GM18951 (cell line): Measurements from ENCODE around the gene SCGB1C2.

Source experiments
- POLR2A ChIP-seq: IDR thresholded peaks from 4 replicates; pipeline ENCODE4 v1.6.1; 2011; ENCODE audit warnings: mild to moderate bottlenecking; ENCODE audit not compliant: insufficient read length, insufficient read depth; ENCODE audit errors: extremely low read depth
- in situ Hi-C: fragments of 300-500 bp; cut with MboI; formaldehyde crosslinking; loops from one replicate; pipeline ENCODE4 v1.12.0; 2022; ENCODE audit warnings: low sequenced_read_pairs, mixed read lengths, inconsistent platforms; ENCODE audit not compliant: unreplicated experiment

SCGB1C2 gene

DNA sequence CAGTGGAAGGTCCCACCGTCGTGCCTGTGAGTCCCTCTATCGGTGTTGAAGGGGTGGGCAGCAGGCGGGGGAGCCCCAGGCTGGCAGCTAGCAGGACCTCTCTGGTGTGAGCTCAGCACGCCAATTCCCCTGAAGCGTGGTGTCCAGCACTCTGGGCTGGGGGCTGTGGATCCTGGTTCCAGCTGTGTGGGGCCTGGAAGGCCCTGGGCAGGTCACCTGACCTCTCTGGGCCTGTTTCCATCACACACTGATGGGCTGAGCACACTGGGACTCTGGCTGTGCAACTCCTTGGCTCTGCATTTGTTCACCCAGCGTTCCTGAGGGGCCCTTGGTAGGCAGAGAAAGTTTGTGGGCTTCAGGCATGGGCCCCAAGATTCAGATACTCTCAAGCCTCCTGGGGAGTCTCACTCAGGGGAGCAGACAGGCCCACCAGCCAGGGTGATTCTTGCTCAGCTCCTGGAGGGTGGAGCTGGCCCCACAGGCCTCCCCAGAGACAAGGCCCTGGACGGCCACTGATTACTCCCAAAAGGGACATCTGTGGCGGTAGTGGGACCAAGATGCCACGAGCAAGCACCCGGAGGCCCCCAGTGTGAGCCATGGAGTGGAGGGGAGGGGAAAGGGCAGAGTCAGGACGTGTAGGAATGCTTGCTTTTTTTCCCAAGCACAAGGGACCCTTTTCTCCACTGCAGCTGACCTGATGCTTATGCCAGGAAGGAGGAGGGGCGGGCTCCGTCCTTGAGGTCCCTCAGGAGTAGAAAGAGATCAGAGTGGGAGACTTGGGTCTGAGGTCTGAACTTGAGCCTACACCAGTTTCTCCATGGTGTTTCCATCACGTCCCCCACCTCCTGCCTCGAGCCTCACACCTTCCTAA is 8.5 kb downstream of the SCGB1C2 start:
- TF ChIP-seq POLR2A: no peak
- in situ Hi-C loops: no loop called here

DNA sequence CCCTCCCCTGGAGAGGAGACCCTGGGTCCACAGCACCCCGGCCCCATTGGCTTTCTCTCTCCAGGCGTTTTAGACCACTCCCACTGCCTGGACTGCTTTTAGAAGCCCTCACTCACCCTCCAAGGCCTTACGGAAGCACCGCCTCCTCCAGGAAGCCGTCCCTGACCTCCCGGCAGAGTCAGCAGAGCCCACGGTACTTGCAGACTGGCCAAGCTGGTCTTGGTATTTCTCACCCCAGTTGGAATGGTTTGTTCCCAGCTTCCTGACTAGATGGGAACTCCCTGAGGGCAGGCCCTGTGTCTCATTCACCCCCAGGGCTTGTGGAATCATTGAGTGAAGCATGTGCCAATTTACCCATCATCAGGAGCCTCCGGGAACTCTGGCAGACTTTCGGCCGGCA is 9.2 kb downstream of the SCGB1C2 start:
- in situ Hi-C loops: no loop called here
- TF ChIP-seq POLR2A: no peak

DNA sequence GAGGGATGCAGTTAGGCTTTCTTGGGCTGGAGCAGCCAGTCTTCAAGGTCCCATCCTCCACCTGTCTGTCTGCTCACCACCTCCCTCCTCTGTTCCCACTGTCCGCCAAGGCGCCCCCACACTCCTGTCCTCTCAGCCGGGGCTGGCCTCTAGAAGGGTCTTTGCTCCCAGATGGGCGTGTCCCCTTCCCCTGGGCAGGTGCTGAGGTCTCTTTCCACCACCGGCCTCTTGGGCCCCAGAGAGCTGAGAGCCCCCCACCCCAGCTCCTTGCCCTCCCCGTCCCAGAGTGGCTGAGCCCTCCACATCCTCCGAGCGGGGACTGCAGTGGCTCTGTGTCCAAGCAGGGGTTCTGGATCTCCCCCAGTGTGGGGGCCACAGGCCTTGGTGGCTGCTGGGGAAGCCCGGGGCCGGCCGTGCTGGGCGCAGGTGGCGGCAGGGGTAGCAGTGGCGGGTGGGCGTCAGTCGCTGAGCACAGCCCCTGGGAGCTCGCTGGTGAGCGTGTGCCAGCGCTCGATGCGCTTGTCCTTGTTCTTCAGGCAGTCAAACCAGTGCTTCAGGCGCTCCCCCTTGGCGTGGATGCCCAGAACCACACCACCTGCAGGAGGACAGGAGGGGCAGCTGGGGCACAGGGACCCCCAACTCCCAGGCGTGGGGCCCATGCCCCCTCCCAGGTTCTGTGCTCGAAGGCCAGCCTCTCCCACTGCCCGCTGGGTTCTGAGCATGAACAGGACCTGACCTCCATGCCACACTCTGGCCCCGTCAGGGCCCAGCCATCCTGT is 9.8 kb downstream of the SCGB1C2 start:
- in situ Hi-C loops: no loop called here
- TF ChIP-seq POLR2A: no peak

DNA sequence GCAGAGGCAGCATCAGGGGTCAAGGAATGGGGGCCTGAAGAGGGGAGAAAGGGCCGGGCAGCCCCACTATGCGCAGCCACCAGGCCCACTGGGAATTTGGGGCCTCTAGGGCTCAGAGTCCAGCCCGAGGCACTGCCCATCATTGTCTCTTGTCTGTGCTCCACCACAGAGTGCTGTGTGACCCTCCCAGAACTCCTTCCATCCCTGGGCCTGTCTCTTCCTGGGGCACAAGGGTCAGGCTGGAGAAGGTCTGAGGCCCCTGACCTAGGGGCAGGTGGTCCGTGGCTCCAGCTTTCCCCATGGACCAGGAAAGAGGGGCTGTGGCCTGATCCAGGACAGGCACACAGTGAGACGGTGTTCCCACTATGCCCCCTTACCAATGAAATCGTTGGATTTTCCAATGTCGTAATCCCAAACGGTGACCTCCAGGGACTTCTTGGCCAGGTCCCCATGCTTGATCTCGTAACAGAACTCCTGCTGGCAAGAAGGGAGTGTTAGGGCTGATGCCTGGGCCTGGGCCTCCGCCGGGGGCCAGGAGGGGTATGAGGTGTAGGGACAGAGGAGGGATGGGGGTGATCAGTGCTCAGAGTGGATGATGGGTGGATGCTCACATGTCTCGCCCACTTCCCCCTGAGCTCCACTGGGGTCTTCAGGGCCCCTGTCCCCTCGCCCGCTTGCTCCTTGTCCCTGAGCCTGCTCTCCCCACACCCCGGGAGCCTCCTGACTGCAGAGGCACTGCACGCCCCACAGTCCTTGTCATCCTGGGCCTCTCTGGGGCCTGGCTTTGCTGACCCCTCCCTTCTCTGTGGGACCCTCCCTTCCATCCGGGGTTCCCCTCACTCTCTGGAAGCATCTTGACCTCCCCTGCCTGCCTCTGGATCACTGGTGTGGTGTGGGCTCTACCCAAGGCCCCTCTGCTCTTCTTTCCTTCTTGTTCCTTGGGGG is 10.7 kb downstream of the SCGB1C2 start:
- TF ChIP-seq POLR2A: no peak
- in situ Hi-C loops: no loop called here

DNA sequence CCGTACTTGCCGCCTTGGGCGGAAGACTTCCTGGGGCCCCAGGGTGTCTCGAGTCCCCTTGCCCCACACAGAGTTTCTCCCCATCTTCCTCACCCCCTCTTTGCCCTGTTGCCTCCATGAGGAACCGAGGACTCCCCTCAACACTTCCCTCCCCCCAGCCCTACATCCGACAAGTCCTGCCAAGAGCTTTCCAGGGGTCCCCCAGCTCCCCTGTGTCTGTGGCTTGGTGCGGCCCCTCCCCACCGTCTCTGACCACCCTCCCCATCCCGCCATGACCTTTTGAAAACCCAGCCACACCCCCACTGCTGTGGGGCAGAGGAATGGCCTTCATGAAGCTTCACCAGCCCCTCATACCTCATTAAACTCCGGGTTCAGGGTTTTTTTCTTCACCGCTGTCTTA is 11.4 kb downstream of the SCGB1C2 start:
- in situ Hi-C loops: no loop called here
- no peak for TF ChIP-seq POLR2A

DNA sequence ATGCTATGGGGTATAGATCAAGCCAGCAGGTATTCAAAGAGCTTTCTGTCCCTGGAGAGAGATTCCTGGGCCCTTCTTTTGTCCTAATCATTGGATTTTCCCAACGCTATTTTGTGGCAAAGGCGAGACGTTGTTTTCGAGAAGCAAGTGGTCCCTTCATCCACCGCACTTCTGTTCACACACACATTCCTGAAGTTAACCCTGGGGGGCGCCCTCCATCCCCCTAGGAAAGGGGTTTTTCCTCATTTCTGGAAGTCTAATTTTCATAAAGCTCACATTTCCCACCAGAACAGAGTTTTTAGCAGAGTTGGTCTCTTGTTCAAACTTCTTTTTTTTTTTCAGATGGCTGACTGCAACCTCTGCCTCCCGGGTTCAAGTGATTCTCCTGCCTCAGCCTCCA is 11.9 kb downstream of the SCGB1C2 start:
- no peak for TF ChIP-seq POLR2A
- in situ Hi-C loops: no loop called here

DNA sequence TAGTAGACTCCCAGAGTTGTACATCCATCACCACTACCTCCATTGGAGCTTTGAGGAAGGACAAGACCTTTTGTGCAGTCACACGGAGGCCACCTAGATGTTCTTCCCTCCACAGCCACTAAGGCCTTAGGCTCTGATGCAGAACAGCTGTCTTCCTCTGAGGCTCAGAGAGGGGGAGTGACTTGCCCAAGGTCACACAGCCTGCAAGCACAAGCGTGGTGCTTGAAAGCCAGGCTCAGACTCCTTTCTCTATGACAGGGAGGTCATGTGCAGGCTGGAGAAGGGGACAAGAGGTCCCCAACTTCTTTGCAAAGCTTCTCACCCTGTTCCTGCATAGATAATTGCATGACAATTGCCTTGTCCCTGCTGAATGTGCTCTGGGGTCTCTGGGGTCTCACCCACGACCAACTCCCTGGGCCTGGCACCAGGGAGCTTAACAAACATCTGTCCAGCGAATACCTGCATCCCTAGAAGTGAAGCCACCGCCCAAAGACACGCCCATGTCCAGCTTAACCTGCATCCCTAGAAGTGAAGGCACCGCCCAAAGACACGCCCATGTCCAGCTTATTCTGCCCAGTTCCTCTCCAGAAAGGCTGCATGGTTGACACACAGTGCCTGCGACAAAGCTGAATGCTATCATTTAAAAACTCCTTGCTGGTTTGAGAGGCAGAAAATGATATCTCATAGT is 12.7 kb downstream of the SCGB1C2 start:
- no peak for TF ChIP-seq POLR2A
- in situ Hi-C loops: no loop called here

DNA sequence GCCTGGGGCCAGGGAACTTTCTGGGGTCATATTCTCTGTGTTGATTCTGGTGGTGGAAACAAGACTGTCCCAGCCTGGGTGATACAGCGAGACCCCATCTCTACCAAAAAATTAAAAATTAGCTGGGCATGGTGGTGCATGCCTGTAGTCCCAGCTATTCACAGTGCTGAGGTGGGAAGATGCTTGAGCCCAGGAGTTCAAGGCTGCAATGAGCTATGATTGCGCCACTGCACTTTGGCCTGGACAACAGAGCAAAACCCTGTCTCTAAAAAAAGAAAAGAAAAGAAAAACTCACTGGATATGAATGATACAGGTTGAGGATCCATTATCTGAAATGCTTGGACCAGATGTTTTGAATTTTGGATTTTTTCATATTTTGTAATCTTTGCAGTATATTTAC is 13.6 kb downstream of the SCGB1C2 start:
- no peak for TF ChIP-seq POLR2A
- in situ Hi-C loops: no loop called here

DNA sequence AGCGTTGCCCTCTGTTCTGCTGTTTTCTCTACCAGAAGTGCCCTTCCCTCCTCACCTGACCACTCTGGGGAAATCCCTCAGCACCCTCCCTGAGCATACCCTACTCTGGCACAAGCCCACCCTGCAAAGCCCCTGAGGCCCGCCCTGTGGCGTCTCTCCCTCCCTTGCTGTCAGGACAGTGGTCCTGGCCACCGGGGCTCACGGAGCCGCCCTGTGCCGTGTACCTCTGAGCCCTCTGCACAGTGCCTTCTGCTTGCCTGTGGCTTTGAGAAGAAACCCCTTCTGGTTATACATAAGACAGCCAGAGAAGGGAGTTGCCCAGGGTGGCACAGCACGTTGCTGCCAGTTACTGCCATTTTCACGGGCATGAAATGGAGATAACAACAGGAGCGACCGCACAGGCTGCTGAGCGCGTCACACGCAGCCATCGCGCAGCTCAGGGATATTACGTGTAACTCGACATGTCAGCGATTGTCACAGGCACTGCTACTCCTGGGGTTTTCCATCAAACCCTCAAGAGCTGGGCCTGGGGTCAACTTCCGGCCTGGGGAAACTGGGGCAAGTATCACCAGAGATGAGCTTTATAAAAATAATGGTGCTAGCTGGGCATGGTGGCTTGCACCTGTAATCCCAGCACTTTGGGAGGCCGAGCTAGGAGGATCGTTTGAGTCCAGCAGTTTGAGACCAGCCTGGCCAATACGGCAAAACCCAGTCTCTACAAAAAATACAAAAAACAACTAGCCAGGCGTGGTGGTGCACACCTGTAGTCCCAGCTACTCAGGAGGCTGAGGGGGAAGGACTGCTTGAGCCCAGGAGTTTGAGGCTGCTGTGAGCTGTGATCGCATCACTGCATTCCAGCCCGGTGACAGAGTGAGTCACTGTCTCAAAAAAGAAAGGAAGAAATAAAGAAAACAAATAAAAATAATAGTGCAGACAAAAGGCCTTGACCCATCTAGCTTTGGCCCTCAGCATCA is 14.8 kb downstream of the SCGB1C2 start:
- TF ChIP-seq POLR2A: no peak
- in situ Hi-C loops: no loop called here

DNA sequence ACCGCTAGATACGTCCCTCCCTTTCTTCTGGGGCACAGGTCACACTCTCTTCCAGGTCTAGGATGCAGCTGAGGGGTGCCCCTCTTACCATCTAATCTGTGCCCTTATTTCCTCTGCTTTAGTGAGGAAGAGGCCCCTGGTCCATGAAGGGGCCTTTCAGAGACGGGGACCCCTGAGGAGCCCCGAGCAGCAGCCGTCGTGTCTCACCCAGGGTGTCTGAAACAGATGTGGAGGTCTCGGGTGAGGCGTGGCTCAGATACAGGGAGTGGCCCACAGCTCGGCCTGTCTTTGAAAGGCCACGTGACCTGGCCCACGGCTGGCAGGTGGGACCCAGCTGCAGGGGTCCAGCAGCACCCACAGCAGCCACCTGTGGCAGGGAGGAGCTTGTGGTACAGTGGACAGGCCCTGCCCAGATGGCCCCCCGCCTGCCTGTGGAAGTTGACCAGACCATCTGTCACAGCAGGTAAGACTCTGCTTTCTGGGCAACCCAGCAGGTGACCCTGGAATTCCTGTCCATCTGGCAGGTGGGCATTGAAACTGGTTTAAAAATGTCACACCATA is 15.6 kb downstream of the SCGB1C2 start:
- no peak for TF ChIP-seq POLR2A
- in situ Hi-C loops: no loop called here

DNA sequence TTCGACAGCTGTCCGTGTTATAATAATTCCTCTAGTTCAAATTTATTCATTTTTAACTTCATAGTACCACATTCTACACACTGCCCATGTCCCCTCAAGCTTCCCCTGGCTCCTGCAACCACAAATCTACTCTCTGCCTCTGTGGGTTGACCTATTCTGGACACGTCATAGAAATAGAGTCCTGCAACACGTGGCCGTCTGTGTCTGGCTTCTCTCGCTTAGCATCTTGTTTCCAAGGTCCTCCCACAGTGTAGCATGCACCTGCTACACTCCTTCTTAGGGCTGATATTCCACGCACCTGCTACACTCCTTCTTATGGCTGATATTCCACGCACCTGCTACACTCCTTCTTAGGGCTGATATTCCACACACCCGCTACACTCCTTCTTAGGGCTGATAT is 16.5 kb downstream of the SCGB1C2 start:
- in situ Hi-C loops: no loop called here
- no peak for TF ChIP-seq POLR2A
